Germinal center (tissue), 1 donor: Measurements from ENCODE around the gene KAT5.
"Not testable (repeated sequence)": the region's sequence is repeated elsewhere in the genome, so short reads cannot be mapped to it uniquely, and the experiment has no call there.

Experiments used
- DNase-seq: peaks from one replicate; pipeline ENCODE4 v3.0.0; 2012; ENCODE audit warnings: mixed read lengths, low spot score

The KAT5 gene

GRCh38 chr11:65709661-65710060 is 2.4 kb upstream of the KAT5 start:
- DNase-seq, result no peak

- DNase-seq, result no peak
These were observed 1.6 kb upstream of the KAT5 start for GRCh38 chr11:65710421-65710820.

- no peak for DNase-seq
These were observed 603 bp downstream of the KAT5 start for GRCh38 chr11:65712633-65713076.

GRCh38 chr11:65713212-65713969 is 1.3 kb downstream of the KAT5 start:
- no peak for DNase-seq

GRCh38 chr11:65714433-65714832 is 2.4 kb downstream of the KAT5 start:
- no peak for DNase-seq

GRCh38 chr11:65716302-65716701 is 4.2 kb downstream of the KAT5 start:
- DNase-seq, result no peak

- no peak for DNase-seq
These were observed 4.8 kb downstream of the KAT5 start for GRCh38 chr11:65716774-65717405.

- DNase-seq, result no peak
These were observed 5.9 kb downstream of the KAT5 start for GRCh38 chr11:65717906-65718305.

- DNase-seq, result no peak
These were observed 6.5 kb downstream of the KAT5 start for GRCh38 chr11:65718531-65718930.

GRCh38 chr11:65718964-65719492 is 7.0 kb downstream of the KAT5 start:
- DNase-seq, result no peak

- DNase-seq, result peak; percentile 48
These were observed 7.8 kb downstream of the KAT5 start for GRCh38 chr11:65719871-65720210.

- peak; percentile 87 for DNase-seq
These were observed 8.3 kb downstream of the KAT5 start, which contains the start of gene RNASEH2C for GRCh38 chr11:65720211-65720934. TSS of gene RNASEH2C (minus strand) at chr11:65720798. CDS start at chr11:65720758, 40 bp downstream.

- DNase-seq, result no peak
These were observed 10.2 kb downstream of the KAT5 start for GRCh38 chr11:65722261-65722660.

GRCh38 chr11:65726660-65727059 is 14.6 kb downstream of the KAT5 start:
- DNase-seq, result no peak

- no peak for DNase-seq
These were observed 15.8 kb downstream of the KAT5 start for GRCh38 chr11:65727865-65728264.

GRCh38 chr11:65730461-65730860 is 18.4 kb downstream of the KAT5 start:
- DNase-seq, result no peak

GRCh38 chr11:65735111-65735510 is 23.1 kb downstream of the KAT5 start:
- not testable (repeated sequence) for DNase-seq

GRCh38 chr11:65736810-65737209 is 24.8 kb downstream of the KAT5 start:
- DNase-seq, result no peak

GRCh38 chr11:65739022-65739421 is 27.0 kb downstream of the KAT5 start:
- DNase-seq, result no peak

- no peak for DNase-seq
These were observed 29.1 kb downstream of the KAT5 start for GRCh38 chr11:65741185-65741584.

GRCh38 chr11:65742353-65742752 is 30.3 kb downstream of the KAT5 start:
- no peak for DNase-seq

- DNase-seq, result no peak
These were observed 31.6 kb downstream of the KAT5 start for GRCh38 chr11:65743681-65744025.
